Measurements from ENCODE around the gene CFAP53.

The CFAP53 gene

DNA sequence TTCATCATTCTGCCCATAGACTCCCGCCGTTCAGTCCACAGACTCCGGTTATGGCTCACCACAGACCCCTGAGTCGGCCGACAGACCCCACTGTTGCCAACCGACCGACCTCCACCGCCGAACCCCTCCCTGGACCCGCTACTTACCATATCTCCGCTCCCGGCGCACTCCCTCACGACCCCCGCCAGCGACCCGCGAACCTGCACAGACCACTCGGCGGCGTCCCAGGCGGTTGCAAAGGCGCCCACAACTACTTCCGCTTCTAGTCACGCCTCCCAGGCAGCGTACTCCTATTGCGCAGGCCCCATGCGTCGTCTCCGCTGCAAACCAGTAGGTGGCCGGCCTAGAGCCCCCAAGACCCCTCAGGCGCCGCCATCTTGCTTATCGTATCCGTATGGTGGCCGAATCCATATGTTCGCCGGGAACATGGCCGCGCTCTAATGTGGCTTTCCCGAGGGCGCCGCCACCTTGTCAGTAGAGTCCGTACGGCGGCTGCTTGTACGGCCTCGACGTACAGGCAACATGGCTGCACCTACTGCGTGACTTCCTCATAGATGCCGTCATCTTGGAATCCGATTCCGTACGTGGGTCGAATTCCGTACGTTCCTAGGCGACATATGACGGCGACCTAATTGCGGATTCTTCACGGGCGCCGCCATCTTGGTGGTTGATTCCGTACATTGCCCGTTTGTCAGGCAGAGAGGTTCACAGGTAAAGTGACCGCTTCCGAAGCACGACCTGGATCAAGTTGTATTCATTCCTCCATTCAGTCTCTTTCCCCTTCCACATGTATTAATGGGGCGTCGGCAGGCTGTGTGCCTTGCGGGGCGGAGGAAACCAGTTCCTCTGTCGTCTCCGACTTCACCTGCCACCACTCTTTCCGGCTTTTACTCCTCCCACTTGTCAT is 21.4 kb upstream of the CFAP53 start, which contains the start of gene CXXC1:
Gene CXXC1, minus strand, starts transcription at position 252 of the 907 bp plus-strand sequence. Its CDS starts 103 bp downstream, at position 149.
- peak; percentile 100 for DNase-seq (ENCODE audit: low read depth)

DNA sequence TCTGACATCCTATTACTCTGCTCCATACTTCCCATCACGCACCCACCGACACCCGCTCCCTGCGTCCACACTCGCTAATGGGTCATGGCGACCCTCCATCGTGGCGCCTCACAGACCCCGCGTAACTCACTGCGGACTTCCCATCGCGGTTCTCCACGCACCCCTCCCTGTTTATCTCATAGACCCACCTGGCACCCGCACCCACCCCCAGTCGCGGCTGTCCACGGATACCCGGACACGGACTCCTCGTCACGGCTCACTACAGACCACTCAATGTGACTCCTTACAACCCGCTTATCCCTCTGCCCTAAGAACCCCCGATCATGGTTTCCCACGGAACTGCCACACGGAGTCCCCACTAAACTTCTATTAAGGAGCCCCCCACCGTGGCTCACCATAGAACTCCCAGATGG is 20.7 kb upstream of the CFAP53 start:
- no peak for DNase-seq (ENCODE audit: low read depth)

DNA sequence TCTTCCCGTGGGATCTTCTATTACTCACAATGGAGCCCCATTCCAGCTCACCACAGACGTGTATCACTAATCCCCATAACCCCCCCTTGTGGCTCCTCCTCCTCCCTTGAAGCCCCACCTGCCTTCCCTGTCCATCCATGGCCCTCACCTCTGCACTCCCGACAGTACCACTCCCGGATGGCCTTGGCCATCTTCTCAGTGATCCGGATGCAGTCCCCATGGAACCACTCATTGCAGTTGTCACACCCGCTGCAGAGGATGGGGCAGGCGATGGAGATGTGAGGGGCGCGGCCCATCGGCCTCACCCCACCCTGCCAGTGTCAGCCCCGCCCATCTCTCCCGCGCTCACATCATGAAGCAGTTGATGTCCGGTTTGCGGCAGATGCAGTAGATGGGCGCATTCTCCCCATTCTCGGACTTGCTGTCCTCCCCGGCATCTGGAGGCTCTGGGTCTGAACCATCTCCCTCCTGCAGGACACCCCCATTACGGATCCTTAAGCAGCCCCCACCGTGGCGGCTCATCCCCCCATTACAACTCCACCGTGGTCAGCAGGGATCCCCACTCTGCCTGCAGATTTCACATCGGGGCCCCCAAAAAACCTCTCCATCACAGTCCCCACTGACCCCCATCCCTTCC is 20.2 kb upstream of the CFAP53 start:
- DNase-seq (ENCODE audit: low read depth) = peak; percentile 52

DNA sequence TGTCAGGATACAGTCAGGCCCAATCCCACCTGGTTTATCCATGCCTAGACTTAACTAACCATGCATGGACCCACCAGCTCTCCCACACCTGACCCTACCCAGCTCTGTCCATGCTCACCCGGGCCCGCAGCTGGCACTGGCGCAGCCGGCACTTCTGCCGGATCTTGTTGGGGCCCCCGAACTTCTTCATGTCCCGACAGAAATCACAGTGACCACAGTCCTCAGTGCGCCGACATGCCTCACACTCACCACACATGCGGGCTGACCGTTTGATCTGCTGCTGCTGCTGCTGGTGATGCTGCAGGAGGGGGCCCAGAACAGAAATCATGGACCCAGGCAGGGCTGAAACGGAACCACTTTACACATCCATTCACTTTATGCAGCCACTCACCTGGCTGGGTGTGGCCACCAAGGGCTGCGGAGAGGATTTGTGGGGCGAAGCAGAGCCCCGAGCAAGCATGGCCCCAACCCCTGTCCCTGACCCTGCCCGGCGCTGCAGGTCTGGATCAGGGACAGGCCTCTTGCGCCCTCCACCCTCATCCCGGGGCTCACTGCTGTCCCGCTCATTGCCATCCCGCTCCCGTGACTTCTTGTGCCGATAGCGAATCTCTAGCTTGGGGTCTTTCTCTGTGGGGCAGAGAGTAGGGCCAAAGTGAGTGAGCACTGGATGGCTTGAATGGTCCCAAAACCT is 19.5 kb upstream of the CFAP53 start:
- DNase-seq (ENCODE audit: low read depth) = no peak

DNA sequence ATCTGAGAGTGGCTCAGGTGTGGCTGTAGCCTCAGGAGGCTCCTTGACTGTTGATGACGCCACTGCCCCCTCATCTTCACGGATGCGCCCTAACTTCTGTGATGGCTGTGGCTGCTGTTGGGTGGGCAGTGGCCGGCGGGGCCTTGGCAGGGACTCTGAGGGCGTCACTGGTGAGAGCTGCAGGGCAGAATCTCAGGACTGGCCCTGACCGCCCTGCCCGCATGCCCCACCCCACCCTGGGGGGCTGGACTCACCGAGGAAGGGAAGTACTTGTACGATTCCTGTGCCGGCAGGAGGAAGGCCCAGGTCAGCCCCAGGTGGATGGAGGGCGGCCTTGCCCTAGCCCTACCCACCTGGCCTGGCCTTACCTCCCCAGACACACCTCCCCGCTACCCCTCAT is 18.8 kb upstream of the CFAP53 start:
- no peak for DNase-seq (ENCODE audit: low read depth)

DNA sequence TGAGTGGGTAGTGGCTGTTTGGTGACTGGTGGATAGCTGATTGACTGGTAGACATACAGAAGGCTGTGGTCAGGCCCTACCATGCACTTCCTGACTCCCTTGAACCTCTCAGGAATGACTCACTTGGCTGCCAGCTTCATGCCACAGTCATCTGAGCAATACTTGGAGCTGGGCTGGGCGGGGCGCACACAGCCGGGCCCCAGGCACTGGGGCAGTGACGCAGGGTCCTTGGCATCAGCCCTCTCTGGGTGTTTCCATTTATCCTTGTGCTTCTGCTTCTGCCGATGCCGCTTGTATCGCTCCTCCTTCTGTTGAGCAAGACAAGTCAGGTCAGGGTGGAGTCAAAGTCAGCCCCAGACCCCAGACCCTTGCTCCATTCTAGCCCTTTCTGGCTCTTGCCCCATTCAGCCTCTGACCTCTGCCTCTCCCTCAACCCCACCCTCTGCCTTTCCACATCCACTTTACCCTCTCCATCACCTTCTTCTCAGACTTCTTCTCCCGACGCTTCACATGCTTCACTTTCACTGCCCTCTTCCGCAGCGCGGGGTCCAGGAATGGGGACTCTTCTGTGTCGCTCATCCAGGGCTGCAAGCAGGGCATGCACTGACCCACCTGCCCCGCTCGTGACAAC is 18.1 kb upstream of the CFAP53 start:
- DNase-seq (ENCODE audit: low read depth) = no peak

DNA sequence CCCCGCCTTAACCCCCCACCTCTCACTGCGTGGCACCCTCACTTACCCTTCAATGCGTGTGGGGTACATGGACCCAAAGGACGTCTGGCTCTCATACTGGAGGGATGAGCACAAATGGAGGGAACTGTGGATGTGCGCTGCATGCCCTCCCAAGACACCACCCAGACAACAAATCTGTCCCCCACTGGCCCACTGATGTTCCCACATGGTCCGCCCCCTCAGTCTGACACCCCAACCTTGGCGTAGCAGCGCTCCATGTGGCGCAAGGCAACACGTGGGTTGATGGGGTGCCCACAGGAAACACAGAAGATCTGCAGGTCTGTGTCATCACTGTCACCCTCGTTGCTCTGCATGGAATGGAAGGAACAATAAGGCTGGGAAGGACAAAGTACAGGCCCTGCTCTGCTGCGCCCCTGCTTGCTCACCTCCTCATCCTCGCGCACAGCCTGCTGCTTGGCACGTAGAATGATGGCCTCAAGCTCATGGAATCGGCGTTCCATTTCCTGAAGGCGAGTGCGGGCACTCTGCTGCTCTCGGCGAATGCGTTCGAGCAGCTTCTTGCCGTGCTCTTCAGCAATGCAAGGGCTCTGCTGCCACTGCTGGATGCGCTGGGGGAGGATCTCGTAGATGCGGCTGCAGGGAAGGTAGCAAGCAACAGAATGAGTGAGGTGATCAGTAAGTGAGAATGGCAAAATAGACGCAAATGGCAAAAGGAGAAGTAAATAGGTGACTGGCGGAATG is 17.3 kb upstream of the CFAP53 start:
- no peak for DNase-seq (ENCODE audit: low read depth)

DNA sequence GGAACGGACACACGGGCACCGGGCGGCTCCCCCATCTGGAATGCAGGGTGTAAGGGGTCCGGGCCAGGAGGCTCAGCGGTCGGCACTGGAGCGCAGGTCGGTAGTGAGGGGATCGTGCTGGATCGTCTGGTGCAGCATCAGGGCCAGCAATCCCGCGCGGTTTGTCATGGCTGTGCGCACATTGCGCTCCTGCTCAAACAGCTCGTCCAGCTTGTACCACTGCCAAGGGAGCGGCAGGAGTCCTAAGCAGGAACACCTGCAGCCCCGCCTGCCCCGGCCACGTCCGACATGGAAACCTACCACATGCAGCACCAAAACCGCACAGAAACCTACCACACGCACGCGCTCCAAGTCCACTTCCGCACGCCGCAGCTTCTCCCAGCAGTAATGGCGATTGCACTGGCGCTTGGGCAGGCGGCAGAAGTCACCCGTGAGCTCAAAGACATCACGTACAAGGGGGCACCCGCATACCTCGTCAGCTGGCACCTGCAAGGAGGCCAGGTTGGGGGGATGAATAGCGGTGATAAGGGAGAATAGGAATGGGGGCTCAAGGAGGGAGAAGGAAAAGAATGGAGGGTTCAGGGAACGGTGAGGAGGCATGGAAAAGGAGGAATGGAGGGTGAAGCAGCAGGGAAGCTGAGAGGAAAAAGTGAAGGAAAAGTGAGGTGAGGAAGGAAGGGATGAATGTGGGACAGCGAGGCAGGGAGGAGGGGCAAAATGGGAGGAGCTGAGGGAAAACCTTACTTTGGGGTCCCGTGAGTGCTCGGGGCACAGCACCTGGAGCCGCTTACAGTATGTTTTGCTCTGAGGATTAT is 16.4 kb upstream of the CFAP53 start:
- no peak for DNase-seq (ENCODE audit: low read depth)

DNA sequence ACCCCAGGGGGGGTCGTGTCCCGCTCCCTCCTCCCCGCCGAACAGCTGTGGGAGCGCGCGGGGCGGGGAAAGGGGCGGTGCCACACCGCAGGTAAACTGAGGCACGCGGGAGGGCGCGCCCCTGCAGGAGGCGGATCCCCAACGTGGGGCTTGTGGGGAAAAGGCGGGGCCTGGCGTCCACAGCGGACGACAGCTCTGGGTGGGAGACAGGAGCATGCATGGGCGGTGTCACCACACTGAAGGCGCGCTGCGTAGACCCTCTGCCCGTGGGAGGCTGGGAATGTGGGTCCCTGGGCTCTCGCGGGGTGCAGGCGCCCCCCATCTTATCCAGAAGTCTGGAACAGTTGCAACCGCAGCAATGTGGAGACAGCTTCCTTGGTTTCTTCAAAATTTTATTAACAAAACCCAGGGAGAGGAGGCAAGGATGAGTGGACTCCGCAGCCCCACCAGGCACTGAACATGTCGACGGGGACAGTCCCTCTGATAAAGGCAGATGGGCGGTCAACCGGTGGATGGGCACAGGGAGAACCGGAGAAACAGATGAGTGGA is 15.8 kb upstream of the CFAP53 start:
- DNase-seq (ENCODE audit: low read depth) = no peak

DNA sequence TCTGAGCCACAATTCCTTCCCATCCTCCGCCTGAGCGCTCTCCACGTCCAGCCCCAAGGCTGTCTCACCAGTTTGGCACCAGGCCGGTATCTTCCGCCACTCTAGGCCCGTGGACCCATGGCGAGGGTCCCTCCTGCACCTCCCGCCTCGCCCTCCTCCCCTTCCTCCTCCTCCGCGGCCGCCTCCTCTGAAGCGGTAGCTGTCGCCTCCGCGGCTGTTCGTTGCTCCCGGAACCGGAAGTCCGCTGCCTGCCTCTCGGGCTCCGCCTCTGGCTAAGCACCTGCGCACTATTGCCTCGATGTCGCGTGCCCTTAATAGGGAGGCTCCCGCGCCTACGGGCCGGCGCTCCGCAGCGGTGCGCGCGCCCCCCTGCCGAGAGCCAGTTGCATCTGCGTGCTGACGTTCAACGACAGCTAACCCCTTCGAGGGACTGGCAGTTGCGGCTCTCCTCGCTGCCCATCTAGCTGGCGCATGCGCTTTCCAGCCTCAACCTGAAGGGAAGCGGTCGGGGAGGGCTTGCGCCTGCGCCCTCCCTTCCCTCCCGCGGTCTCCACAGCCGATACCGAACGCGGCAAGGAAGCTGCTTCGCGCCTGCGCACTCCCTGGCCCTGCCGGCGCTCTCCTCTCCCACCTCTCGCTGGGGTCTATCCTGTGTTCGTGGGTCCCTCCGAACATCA is 15.1 kb upstream of the CFAP53 start, which contains the start of gene MBD1:
Gene MBD1, minus strand, starts transcription at position 229 of the 677 bp plus-strand sequence. CDS start 1,531 bp downstream, outside the sequence.
- peak; percentile 99 for DNase-seq (ENCODE audit: low read depth)

DNA sequence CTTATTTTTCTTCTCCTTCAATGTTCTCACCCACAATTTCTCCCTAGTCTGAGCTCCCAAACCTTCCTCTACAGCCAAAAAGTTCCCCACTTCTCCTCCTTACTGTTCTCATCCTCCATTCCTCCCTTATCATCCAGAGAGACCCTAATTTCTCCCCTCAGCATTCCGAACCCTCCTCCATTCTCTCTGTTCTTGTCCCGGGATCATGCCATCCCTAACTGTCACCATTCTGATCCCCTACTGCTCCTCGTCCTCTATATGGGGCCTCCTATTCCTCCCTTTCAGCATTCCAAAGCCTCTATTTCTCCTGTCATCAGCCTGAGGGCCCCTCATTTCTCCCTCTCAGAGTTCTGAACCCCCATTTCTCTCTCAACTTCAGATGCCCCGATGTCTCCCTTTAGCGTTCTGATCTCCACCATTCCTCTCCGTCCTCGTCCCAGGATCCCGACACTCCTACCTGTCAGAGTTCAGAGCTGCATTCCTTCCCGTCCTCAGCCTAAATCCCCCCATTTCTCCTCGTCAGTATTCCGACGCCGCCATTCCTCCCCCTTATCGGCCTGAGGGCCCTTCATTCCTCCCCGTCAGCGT is 14.5 kb upstream of the CFAP53 start:
- no peak for DNase-seq (ENCODE audit: low read depth)

DNA sequence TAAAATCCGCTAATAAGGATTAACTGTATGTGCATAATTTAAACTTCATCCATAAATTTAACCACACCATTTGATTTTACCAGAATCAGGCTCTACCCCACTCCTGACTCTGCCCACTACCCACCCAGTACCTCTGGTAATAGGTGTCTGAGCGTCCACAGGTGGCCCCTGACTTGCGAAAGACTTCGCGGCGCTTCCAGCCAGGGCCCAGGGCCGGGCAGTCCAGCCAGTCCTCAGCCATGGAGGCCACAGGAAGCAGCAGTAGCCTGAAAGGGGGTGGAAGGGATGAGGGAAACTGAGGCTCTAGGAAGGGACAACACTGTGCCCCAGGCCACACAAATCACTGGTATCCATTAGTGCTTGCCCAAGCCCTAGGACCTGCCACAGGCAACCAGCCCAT is 13.5 kb upstream of the CFAP53 start:
- no peak for DNase-seq (ENCODE audit: low read depth)

DNA sequence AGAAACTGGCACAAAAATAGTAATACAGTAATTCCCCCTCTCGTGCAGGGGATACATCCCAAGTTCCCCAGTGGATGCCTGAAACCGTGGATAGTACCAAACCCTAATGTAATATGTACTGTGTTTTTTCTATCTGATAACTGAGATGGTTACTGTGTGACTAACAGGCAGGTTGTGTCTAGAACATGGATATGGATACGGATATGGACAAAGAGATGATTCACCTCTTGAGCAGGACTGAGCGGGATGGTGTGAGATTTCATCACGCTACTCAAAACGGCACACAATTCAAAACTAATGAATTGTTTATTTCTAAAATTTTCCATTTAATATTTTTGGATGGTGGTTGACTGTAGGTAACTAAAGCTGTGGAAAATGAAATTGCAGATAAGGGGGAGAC is 11.6 kb upstream of the CFAP53 start:
- peak; percentile 90 for DNase-seq (ENCODE audit: low read depth)

DNA sequence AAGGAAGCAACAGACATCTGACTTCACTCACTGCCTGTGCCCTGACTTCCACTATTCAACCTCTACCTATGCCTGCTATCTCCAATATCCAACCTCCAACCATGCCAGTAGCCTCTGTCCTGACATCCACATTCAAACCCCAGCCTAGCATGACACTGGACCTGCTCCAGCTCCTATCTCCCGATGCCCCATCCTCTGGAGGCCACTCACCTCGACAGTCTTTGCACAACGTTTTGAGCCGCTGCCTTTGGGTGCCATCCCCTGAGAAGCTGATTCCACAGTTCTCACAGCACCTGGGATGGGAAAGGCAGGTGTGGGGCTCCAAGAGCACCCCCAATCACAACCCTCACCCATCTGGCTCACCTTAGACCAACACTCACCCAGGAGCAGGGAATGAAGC is 10.2 kb upstream of the CFAP53 start:
- DNase-seq (ENCODE audit: low read depth) = no peak

DNA sequence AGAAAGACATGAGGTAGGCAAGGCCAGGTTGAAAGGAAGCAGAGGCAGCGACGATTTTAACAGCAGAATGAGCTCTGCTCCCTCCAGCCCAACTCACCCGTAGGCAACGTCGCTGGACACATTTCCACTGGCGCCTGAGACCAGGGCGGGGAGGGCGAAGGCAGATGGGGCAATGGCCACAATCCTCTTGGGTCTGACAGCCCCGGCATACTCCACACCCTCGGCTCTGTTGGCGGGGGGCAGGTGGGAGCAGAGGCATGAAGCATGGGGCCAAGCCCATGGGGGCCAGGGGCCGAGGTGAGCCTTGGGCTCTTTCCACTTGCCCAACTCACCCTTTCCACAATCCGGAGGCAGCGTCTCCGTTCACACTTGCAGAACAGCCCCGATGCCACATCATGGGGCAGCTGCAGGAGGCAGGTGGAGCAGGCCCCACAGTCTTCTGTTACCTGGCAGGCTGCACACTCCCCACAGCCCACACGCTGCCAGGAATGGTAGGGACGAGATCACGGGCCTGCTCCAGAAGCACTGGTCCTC is 9.3 kb upstream of the CFAP53 start:
- no peak for DNase-seq (ENCODE audit: low read depth)

DNA sequence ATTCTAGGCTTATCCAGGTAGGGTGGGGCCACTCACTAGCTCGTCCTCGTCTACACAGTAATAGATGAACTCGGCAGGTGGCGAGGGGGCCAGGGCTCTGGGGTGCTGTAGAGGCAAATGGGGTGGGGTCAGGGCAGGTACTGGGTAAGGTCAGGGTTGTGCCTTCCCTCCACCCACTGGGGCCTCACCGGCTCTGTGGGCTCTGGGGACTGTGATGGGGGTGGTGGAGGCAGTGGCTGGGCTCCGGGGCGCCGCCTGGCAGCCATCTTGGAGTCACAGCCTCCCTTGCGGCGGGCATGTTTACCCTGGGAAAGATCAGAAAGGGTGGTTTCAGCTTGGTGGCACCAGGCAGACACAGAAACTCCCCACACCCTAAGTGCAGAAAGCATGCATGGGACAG is 8.6 kb upstream of the CFAP53 start:
- no peak for DNase-seq (ENCODE audit: low read depth)

DNA sequence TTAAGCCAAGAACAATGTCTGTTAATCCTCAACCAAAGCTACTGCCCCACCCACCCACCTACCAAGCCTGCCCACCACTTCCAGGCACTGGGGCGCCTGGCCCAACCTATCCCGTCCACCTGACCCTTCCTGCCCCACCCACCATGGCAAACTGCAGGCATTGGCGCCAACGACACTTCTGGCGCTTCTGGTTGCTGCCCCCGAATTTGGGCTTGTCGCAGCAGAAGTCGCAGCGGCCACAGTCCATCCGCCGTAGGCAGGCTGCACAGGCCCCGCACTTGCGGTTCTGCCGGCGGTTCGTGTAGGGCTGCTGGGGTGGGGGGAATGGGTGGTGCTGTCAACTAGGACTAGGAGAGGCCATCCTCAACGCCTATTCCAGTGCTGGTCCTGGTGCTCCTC is 7.7 kb upstream of the CFAP53 start:
- no peak for DNase-seq (ENCODE audit: low read depth)

DNA sequence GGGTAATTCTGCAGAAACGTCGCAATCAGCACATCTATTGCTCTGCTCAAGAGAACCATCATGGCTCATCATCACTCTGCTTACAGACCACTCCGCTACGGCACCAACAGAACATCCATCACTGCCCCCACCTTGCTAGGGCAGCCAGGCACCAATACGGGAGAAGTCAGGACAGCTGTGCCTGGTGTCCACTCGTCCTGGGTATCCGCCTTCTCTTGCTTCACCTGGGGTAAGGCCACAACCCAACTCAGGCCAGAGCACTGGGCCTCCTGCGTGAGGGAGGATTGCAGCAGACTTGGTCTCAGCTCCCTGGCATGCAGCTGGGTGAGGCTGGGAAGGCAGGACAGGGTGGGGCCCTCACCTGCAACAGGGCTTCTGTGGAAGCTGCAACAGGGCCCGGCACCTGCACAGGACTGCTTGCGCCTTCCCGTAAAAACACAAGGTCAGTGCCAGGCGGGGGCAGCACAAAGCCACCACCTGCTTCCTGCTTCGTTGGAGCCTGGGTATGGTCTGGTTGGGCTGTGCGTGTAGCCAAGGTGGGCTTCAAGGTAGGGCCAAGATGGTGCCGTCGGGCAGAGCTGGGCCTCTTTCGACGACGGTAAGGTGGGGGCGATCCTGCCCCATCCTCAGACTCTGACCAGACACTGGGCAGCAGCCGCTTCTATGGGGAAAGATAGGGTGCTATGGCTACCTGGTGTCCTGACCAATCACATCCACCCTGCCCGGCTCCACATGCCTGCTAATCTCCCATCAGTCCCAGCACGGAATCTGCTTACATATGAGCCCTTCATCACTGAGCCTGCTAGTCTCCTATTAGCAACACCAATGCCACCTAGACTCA is 7.1 kb upstream of the CFAP53 start:
- no peak for DNase-seq (ENCODE audit: low read depth)

Measured in iris pigment epithelial cell (primary cell).